DLD1 (cell line): Measurements from ENCODE around the gene ZEB1.
"Not testable (repeated sequence)": the region's sequence is repeated elsewhere in the genome, so short reads cannot be mapped to it uniquely, and the experiment has no call there.

Experiments
- in situ Hi-C: cut with HindIII; loops from 2 replicates; pipeline ENCODE4 v1.10.0; 2017; ENCODE audit warnings: low sequenced_read_pairs

ZEB1 gene

DNA sequence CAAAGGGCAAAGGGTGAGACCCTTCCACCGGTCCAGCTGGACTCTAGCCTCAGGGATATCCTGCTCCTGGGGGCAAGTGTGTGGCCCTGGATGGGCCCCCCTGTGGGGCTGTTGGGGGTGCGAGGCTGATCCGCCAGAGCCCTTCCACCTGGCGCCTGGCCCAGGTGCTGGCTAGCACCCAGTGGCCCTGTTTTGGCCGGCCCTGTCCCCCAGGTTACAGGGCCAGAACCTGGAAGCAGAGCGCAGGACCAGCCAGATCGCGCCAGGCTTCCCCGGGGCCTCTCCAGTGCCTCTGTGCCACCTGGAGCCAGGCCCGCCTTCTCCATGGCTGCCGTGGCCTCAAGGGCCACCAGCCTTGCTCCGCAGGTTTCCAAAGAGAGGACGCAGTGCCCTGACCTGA lies 45.2 kb downstream of the ZEB1 start:
- in situ Hi-C loops = not testable (repeated sequence)

DNA sequence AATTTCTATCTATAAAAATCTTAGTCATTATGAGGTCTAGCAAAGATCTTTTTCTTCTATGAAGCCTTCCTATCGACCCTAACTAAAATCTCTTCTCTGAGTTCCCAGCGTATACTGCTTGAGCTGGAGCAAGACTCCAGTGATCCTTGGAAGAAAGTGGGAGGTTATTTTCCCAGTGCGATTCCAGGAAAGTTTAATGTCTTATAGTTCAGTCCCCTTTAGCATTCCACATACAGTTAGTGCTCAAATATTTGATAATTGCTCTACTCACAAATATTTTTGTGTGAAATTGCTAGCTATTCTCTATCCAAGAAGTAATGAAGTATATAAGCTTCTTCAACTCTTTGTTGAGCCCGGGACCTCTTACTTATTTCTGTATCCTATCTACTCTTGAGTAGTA lies 47.7 kb downstream of the ZEB1 start:
- in situ Hi-C loops = no loop called here

DNA sequence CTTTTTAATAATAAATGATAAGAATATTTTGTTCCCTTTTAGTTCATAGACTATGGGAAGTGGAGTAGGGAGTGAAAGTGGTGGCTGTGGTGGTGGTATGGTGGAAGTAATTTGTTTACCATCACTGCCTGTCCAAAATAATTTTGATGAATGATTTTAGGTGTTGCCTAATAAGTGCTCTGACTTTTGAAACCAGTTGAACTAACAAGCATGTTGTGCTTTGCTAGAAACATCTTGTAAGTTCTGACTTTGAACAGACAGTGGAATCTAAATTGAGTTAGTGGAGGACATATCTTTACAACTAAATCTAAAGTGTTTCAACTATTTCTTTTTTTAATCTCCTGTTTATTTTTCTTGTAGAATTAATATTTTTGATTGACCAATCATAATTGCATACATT lies 49.7 kb downstream of the ZEB1 start:
- in situ Hi-C loops = no loop called here

DNA sequence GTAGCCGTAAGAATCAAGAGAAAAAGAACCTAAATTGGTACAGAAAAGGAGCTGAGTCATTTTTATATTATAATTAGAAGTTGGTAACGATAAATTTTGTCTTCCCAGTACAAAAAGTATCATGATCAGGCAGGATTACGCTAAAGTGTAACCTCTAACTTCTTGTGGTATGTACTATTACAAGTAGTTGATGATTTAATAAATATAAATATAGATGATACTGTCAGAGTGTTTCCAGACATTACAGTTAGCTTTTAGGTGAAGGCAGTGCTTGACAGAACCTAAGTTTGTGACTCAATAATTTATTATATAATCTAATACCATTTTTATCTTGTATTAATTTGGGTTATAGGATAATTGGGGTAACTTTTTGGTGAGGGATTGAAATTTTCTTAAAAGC lies 53.4 kb downstream of the ZEB1 start:
- in situ Hi-C loops = no loop called here

DNA sequence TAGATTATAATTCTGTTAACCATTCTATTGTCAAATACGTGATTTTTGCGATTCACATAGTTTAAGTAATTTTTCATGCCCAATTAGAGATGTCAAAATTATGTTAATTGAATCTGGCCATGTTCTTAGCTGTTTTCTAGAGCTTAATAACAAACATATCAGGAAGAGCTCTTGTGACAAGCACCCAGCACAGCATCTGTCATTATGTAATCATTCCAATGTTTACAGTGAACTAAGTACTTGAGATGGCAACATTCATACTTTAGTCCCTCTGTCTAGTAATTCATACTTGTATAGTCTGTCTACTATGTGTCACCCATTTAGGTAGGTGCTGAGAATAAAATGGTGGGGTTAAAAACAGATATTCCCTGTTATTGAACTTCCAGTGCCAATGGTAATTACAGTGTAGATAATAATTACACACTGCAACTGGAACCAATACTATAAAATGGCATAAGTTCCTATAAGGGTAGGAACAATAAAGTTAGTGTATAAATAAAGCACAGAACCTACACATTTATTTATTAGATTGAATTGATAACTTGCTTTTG lies 55.2 kb downstream of the ZEB1 start:
- in situ Hi-C loops = no loop called here

DNA sequence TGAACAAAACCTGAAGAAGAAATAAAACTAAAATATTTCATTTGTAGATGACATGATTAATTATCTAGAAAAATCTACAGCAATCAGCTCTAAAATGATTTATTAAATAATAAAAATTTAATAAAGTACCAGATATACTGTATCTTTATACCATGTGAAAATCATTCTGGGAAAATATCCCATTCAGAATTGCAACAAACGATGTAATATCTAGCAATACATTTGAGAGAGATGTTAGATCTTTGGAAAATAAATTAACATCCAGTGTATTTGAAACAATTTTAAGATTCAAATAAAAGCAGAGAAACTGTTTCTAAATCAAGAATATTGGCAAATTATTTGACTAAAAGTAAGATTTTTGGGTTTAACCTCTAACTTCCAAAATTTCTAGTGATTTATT lies 62.2 kb downstream of the ZEB1 start:
- in situ Hi-C loops = no loop called here

DNA sequence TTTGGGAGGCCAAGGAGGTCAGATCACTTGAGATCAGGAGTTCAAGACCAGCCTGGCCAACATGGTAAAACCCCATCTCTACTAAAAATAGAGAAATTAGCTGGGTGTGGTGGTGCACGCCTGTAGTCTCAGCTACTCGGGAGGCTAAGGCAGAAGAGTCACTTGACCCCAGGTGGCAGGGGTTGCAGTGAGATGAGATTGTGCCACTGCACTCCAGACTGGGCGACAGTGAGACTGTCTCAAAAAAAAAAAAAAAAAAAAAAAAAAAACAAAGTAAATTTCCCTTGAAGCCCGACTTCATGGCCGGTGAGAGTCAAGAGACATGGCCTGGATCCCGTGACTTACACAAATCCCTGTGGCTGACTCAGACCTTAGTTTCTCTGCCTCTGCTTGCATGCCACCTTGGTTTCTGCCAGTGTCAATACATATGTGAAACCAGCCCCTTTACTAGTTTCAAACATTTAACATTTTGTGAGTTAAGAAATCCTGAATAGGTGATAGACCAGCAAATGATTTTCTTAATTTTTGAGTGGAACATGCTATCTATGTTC lies 62.8 kb downstream of the ZEB1 start:
- in situ Hi-C loops = no loop called here

DNA sequence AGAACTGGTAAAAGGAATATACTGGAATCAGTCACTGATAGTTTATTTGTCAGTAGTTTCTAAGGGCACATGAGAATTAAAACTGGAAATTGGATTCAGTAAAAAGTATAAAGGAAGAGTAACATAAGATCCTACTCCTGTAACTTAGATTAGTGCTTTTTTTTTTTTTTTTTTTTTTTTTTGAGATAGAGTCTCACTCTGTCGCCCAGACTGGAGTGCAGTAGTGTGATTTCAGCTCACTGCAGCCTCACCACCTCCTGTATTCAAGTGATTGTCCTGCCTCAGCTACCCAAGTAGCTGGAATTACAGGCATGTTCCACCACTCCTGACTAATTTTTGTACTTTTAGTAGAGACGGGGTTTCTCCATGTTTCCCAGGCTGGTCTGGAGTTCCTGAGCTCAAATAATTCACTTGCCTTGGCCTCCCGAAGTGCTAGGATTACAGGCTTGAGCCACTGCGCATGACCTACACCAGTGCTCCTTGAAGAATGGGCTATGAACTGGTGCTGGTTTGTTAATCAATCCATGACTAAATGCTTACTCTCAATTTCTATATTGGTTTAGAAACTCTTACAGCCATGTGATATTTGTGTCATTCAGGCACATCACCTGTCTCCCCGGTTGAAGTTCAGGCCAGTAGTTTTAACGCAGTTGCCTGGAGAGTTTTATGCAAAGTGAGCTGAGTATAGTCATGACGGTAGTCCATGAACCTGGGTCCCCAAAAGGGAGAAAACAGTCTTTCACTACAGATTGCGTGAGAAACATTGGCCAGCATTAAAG lies 65.0 kb downstream of the ZEB1 start:
- in situ Hi-C loops = no loop called here

DNA sequence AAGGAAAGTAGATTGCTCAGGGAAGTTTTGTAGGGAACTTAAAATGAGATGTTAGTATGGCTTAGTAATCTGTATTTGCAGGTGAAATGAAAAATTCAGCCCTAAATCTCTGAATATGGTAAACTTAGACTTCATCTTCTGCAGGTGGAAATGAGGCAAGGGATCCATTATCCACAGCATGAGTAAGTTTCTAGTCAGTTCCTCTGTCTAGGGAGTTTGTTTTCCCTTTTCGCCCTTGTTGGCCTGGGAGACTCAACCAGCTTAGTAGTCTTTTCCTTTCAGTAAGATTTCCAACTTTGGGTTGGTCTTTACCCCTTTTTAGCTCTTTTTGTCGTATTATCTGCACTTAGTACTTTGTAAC lies 65.6 kb downstream of the ZEB1 start:
- in situ Hi-C loops = no loop called here

DNA sequence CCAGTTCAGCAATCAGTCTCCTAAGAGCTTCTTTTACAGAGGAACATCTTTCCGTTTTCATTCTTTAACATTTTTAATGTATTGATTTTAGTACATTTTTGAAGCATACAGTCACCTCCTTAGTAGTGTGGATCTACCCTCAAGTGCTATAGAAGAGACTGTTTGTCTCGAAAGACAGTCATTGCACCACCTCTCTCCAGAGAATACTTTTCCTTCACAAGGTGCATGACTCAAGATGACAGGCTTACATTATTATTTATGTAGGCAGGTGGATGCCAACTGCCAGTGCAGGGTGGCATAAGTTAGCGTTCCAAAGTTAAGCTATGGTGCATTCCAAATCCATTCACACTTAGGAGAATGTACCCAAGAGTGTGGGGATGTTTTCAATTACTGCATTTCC lies 71.8 kb downstream of the ZEB1 start:
- in situ Hi-C loops = no loop called here

DNA sequence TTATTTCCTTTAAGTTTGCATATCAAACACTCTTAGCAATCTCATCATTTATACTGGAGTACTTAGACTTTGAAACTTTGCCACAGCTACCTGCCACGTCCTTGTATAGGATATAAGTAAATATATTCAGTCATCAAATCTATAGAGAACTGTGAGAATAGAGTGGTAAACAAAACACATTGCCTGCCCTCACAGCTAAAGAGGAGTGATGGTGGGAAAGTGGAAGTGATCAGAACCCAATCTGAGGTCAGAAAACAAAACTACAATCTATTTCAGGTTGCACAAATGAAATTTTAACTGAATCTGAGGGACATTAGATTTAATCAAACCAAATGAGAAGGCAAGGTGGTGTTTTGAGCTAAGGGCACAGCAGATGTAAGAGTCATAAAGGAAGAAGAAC lies 74.8 kb downstream of the ZEB1 start:
- in situ Hi-C loops = no loop called here

DNA sequence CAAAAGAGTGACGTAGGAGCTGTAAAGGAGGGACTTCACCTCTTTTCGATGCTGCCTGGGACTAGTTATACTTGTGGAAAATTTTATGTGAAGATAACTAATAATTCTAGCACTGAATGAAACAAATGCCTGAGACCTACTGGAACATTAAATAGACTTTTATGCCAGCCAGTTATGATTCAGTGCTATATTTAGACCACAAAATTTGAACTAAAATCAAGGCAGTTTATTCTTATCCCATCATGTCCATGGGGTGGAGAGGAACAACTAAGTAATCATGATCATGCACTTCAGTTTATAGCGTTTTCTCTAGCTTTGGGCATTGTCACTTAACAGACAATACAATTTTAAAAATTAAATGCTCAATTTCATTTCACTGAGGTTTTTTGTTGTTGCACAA lies 76.7 kb downstream of the ZEB1 start:
- in situ Hi-C loops = no loop called here

DNA sequence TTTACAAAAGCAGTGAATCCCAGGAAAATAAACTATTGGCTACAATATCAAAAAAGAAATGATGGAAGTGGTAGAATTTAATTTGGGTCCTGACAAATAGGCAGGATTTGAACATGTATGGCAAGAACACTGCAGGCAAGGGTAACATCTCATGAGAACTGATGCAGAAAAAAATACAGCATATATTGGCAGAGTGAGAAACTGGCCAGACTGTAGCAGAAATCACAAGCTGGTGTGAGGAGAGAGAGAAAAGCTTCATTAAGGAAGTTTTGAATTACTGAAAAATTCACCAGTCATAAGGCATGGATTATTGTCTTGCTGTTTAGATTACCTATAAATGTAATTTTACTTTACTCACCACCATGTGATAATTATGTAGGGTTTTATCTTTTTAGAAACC lies 77.4 kb downstream of the ZEB1 start:
- in situ Hi-C loops = no loop called here

DNA sequence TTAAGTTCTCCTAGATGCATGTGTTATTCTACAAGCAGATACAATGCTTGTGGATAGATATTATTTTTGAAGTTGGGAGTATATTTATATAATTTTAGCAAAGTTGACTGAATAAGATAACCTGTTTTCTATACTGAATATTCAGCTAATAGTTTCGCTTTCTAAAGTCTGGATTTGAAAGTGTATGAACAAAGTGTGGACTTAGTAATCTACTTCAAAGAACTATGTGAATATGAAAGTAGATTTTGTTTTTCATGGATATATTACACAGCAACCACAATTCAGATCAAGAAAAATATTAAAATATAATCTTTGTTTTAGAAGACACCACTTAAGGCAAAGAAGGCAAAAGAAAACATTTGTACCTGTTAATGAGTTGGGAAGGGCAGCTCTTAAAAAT lies 78.8 kb downstream of the ZEB1 start:
- in situ Hi-C loops = no loop called here

DNA sequence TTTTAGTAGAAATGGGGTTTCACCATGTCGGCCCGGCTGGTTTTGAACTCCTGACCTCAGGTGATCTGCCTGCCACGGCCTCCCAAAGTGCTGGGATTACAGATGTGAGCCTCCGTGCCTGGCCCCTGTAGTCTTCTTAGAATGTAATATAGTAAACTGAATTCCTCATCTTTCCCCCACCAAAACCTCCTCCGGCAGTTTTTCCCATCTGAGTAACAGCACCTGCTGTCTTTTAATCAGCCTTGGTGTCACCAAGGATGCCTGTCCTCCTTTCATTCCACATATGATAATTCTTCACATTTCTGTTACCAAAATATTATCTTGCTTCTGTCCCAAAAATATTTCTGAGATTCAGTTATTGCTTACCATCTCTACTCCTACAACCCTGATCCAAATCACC lies 80.2 kb downstream of the ZEB1 start:
- in situ Hi-C loops = no loop called here

DNA sequence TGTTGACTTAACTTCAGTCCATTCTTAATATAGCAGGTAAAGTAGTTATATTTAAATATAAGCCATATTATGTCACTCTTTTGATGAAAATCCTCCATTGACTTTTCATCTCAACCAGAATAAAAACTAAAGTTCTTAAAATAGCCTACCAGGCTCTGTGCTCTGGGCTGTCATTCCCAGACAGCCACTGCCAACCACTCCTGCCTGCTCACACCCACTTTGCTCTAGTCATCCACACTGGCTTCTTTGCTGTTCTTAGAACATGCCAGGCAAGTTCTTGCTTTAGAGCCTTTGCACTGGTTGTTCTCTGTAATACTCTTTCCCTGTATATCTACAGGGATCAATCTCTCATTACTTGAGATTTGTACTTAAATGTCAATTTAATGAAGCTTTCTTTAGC lies 80.6 kb downstream of the ZEB1 start:
- in situ Hi-C loops = no loop called here

DNA sequence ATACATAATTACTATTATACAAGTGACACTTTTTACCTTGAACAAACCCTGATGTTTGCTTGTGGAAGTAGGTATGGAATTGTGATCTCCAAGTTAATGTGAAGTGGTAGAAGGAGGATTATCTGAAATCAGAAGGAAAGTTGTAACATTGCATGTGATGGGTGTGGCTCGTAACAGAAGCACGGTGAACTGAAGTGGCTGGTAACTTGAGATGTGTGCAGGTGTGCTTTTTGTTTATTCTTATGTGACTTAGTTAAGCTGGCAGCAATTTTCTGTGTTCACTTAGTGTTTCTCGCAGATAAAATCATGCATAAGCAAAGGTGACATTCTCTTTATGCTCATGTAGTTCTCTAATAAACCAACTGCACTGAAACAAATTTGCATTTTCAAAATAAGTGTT lies 82.3 kb downstream of the ZEB1 start:
- in situ Hi-C loops = no loop called here

DNA sequence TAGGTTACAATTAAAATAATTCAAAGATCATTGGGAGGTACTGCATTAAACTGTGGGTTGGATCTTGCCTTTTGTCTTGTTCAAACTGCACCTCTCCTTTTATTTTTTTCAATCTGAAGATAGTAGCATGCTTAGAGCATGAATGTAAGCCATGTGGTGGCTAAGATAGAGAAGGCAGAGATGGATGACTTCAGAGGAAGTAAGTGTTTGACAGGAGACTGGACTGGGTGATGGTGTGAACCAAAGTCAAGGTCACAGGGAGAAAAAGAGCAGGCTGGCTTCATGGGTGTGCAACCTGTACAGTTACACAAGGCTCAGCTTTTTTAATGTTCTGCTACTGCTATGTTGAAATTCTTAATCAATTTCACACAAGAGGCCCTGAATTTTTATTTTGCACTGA lies 85.6 kb downstream of the ZEB1 start:
- in situ Hi-C loops = no loop called here

DNA sequence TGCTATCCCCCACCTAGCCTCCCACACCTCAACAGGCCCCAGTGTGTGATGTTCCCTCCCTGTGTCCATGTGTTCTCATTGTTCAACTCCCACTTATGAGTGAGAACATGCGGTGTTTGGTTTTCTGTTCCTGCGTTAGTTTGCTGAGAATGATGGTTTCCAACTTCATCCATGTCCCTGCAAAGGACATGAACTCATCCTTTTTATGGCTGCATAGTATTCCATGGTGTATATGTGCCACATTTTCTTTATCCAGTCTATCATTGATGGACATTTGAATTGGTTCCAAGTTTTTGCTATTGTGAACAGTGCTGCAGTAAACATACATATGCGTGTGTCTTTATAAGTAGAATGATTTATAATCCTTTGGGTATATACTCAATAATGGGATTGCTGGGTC lies 86.8 kb downstream of the ZEB1 start:
- in situ Hi-C loops = not testable (repeated sequence)

DNA sequence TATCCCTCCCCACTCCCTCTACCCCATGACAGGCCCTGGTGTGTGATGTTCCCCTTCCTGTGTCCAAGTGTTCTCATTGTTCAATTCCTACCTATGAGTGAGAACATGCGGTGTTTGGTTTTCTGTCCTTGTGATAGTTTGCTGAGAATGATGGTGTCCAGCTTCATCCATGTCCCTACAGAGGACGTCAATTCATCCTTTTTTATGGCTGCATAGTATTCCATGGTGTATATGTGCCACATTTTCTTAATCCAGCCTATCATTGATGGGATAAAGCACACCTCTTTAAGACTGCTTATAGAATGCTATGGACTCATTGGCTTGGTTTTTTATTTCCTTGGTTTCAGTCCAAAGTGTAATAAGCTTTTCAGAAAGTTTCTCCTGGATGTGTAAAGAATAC lies 93.4 kb downstream of the ZEB1 start:
- in situ Hi-C loops = not testable (repeated sequence)

DNA sequence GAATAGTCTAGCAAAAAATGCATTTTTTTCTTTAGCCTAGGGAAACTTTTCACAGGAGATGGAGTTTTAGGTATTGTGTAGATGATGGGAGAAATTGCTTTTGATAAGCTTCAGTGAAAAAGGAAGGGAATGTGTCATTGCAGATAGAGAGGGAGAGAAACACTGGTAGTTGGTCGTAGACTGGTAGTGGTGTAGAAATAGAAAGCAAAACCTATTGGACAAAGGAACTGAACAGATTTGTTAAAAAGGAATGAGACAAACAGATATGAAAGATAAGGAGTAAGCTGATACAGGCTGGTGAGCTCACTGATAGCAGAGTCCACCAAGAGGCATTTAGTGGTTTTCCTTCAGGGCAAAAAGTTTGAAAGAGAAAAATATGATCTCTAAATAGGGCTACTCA lies 94.3 kb downstream of the ZEB1 start:
- in situ Hi-C loops = no loop called here

DNA sequence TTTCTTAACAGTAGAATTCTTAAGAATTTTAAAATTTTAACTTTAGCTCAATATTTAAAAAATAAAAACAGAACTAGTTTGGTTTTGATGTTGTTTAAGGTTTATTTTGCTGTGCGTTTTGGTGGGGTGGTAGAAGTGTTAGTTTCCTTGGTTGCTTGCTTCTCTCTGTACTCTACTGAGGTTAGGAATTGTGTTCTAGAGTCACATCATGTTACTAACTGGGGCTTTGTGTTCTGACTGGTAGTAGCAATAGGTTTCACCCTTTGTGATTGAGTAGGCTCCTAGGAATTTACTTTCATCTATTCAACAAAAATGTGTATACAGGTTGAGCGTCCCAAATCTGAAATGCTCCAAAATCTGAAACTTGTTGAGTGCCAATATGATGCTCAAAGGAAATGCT lies 99.5 kb downstream of the ZEB1 start:
- in situ Hi-C loops = no loop called here
